ENCODE results near the gene SCN5A.

The SCN5A gene

DNA sequence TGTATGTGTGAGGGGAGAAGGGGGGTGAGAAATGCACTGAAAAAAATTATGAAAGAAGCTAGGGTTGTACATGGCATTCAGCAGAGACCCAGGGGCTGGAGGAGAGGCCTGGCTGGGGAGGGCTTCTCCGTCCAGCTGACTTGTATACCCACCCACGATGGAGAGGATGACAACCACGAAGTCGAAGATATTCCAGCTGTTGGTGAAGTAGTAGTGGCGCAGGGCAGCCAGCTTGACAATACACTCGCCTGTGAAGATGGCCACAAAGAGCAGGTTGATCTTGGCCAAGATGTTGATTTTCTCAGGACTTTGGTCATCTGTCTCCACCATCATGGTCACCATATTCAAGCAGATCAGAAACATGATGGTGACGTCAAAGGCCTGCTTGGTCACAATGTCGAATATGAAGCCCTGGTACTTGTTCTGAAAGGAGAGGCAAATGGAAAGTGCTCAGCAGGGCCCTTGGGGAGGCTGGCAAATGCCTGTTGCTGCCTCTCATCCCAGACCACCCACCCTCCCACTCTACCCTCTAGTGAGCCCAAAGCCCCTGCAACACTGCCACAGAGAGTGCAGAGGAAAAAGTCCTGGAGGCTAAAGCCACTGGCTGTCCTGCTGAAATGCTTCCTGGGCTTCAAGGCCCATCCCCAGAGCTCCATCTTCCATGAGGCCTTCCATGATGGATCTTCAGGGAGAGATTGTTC, 95.2 kb downstream of the SCN5A start:
- H3K4me1 ChIP-seq (ENCODE audit: insufficient read depth, low read length) = no peaks in the 10 kb centered on the region

DNA sequence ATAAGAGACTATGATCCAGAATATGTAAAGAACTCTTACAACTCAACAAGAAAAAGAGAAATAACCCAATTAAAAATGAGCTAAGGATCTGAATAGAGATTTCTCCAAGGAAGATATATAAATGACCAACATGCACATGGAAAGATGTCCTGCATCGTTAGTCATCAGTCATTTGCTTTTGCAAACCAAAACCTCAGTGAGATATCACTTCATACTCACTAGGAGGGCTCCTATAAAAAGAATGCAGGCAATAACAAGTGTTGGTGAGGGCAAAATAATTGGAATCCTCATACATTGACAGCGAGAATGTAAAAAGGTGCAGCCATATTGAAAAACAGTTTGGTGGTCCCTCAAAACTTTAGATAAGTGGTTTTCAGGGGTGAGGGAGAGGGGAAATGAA, 96.4 kb downstream of the SCN5A start:
- no peaks in the 10 kb centered on the region for H3K36me3 ChIP-seq (ENCODE audit: insufficient read depth, low read length)
- H3K9me3 ChIP-seq (ENCODE audit: control insufficient read depth, insufficient read depth, low read length) = no peaks in the 10 kb centered on the region
- H3K9ac ChIP-seq (ENCODE audit: low read depth, low read length) = no peak overlapping the region
- no peaks in the 10 kb centered on the region for H3K4me1 ChIP-seq (ENCODE audit: insufficient read depth, low read length)

More for the DNA sequence above, 95.2 kb downstream of the SCN5A start:
- no peak overlapping the region for H3K9ac ChIP-seq (ENCODE audit: low read depth, low read length)
- no peaks in the 10 kb centered on the region for H3K36me3 ChIP-seq (ENCODE audit: insufficient read depth, low read length)
- no peaks in the 10 kb centered on the region for H3K9me3 ChIP-seq (ENCODE audit: control insufficient read depth, insufficient read depth, low read length)

DNA sequence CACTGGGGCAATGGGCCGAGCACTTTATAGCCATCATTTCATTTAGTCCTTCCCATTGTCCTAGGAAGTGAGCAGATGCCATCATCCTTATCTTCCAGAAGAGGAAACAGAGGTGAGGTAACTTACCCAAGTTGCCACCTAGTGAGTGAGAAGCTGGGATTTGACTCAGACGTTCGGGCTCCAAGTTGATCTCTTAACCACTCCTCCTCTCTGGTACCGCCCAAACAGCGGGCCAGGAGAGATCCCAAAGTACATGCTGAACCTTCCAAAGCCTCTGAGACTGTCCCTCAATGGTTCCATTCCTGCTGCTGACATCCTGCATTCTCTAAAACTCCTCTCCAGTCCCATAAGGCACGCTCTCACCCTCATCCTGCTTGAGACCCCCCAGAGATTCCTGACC, 97.1 kb downstream of the SCN5A start:
- H3K36me3 ChIP-seq (ENCODE audit: insufficient read depth, low read length) = no peaks in the 10 kb centered on the region
- no peaks in the 10 kb centered on the region for H3K4me1 ChIP-seq (ENCODE audit: insufficient read depth, low read length)
- no peaks in the 10 kb centered on the region for H3K9me3 ChIP-seq (ENCODE audit: control insufficient read depth, insufficient read depth, low read length)
- no peak overlapping the region for H3K9ac ChIP-seq (ENCODE audit: low read depth, low read length)

DNA sequence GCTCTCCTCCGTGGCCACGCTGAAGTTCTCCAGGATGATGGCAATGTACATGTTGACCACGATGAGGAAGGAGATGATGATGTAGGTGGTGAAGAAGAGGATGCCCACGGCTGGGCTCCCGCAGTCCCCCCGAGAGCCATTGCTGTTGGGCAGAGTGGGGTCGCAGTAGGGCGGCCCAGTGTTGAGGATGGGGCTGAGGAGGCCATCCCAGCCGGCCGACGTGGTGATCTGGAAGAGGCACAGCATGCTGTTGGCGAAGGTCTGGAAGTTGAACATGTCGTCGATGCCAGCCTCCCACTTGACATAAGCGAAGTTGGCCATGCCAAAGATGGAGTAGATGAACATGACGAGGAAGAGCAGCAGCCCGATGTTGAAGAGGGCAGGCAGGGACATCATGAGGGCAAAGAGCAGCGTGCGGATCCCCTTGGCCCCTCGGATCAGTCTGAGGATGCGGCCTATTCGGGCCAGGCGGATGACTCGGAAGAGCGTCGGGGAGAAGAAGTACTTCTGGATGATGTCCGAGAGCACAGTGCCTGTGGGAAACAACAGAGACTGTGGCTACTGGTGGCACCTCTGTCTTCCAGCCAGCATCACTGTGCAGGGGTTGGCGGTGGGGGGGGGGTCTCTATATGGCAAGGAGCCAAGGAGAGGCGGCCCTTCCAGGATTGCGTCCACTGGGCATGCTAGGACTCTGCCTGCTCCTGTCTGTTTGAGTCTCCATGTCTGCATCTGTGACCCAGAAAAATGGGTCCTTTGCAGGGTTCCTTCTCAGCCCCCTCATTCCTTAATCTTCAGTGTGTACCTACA, 98.3 kb downstream of the SCN5A start:
- H3K36me3 ChIP-seq (ENCODE audit: insufficient read depth, low read length) = no peaks in the 10 kb centered on the region
- H3K9me3 ChIP-seq (ENCODE audit: control insufficient read depth, insufficient read depth, low read length) = no peaks in the 10 kb centered on the region
- no peaks in the 10 kb centered on the region for H3K4me1 ChIP-seq (ENCODE audit: insufficient read depth, low read length)
- no peak overlapping the region for H3K9ac ChIP-seq (ENCODE audit: low read depth, low read length)

DNA sequence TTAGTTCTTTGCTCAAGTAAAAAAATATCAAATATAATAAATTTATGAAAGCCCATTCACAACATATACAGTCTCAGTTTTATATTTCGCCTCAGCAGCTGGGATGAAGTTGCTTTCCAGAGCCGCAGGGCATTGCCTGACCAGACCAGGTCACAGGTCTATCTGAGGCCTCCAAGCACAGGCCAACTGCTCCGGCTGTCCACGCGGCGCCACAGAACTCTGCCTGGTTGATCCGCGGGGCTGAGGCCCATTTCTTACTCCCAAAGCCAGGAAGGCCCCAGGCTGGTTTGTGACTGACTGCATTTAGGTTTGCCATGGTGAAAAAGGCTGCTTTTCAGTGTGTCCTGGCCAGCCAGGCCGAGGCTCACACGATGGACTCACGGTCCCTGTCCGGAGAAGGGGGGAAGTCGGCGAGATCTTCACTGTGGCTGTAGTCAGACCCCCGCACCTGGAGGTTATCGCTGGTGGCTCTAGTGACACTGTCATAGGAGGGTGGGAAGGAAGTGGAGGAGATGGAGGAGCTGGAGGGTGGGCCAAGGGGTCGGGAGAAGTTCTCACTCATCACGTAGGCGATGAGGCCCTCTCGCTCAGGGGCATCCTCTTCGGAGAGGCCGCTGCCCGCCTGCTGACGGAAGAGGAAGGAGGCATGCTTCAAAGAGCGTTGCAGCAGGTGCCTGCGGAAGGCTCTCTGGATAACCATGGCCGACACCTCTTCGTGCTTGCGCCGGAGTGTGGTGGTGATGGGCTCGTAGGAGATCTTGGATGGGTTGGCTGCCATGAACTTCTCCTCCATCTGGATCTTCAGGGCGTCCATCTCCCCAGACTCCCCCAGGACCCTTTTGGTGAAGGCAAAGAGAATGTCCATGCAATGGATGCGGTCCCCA, 99.3 kb downstream of the SCN5A start:
- Histone ChIP-seq H3K4me1 (ENCODE audit: insufficient read depth, low read length) (no peaks in the 10 kb centered on the region), H3K9ac (ENCODE audit: low read depth, low read length) (no peak overlapping the region), H3K9me3 (ENCODE audit: control insufficient read depth, insufficient read depth, low read length) (no peaks in the 10 kb centered on the region), H3K36me3 (ENCODE audit: insufficient read depth, low read length) (no peaks in the 10 kb centered on the region)

DNA sequence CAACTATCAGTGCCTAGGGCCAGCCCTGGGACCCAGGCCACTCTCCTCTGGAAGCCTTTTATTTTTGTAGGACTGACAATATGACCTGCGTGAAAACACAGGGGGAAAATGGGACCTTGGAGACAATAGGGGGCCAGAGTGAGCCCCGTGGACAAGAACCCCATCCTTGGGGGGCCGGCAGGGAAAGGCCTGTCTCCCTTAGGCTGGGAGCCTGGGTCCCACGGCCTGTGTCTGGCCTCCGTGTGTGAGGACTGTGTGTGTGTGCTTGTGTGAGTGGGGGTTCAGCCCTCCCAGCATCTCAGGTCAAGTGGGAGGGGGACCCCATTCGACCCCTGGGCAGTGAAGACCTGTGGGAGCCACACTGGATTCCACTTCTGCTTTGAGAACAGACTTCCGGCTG, 100.0 kb downstream of the SCN5A start:
- Histone ChIP-seq H3K36me3 (ENCODE audit: insufficient read depth, low read length) (no peaks in the 10 kb centered on the region), H3K9ac (ENCODE audit: low read depth, low read length) (no peak overlapping the region), H3K9me3 (ENCODE audit: control insufficient read depth, insufficient read depth, low read length) (no peaks in the 10 kb centered on the region)

DNA sequence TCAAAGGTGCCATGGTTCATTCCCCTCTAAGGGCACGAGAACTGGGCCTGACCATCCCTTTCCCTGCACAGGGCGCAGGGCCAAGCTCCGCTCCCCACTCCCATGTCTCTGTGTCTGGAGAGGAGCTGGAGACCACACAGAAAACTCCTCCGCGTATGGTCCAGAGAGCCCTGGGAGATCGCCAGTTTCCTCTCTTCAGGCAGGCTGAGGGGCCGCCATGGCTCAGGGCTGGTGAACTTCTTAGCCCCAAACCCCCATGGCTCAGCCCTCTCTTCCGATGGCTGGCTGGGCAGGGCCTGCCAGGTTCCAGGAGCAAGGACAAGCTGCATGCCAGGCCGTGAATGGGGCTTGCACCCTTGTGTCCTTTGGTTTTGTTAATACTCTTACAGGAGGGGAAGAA, 100.4 kb downstream of the SCN5A start:
- no peak overlapping the region for H3K9ac ChIP-seq (ENCODE audit: low read depth, low read length)
- H3K36me3 ChIP-seq (ENCODE audit: insufficient read depth, low read length) = no peaks in the 10 kb centered on the region
- H3K9me3 ChIP-seq (ENCODE audit: control insufficient read depth, insufficient read depth, low read length) = no peaks in the 10 kb centered on the region
- H3K4me1 ChIP-seq (ENCODE audit: insufficient read depth, low read length) = no peaks in the 10 kb centered on the region

More for the DNA sequence above, 100.0 kb downstream of the SCN5A start:
- no peaks in the 10 kb centered on the region for H3K4me1 ChIP-seq (ENCODE audit: insufficient read depth, low read length)

DNA sequence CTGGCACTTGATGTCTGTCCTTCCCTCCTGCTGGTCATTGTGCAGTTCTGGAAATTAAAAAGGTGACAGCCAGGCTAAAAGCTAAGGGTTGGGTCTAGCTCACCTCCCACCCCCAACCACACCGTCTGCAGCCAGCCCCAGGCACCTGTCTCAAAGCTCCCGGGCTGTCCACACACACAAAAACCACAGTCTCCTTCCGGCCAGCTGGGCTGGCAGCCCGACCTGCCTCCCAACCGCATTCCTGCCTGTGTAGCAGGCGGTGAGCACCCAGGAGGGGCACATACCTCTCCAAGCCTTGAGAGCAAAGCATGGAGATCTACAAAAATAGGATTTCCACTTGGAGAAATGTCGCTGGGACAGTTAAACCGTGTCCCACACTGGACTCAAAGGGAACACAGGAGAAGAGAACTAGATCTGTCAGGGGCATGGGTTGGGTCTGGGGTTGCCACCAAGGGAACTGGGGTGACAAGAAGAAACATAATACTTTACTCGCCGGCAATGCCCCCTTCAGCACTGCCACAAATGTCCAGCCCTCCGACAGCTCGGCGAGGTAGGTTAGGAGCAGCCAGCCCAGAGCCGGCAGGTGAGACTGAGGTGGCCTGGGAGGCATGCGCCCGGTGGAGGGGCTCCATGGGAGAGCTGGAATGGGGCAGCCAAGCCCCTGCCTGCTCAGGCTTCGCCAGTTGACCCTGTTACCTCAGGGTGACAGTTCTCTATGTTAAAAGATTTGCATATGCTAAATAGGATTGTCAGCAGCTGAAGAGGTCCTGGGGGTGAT, 101.1 kb downstream of the SCN5A start:
- H3K9ac ChIP-seq (ENCODE audit: low read depth, low read length) = no peak overlapping the region
- H3K36me3 ChIP-seq (ENCODE audit: insufficient read depth, low read length) = no peaks in the 10 kb centered on the region
- no peaks in the 10 kb centered on the region for H3K4me1 ChIP-seq (ENCODE audit: insufficient read depth, low read length)
- no peaks in the 10 kb centered on the region for H3K9me3 ChIP-seq (ENCODE audit: control insufficient read depth, insufficient read depth, low read length)

DNA sequence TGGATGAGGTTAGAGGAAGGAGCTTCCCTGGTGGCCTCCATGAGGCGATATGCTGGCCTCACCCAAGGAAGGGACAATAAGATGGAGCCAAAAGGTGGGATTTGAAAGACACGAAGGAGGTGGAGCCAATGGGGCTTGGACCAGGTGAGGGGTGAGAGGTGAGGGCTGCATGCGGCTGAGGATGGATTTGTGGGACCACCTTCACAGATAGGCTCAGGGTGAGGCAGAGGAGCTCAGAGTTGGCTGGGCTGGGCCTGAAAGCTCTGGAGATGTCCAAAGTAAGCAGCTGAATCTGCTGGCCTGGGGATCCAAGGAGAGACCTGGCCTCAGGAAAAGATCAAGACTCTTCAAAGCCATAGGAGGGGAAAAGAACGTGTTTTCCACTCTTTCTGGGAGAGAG, 103.5 kb downstream of the SCN5A start:
- Histone ChIP-seq H3K4me1 (ENCODE audit: insufficient read depth, low read length) (no peaks in the 10 kb centered on the region), H3K36me3 (ENCODE audit: insufficient read depth, low read length) (no peaks in the 10 kb centered on the region), H3K9ac (ENCODE audit: low read depth, low read length) (no peak overlapping the region), H3K9me3 (ENCODE audit: control insufficient read depth, insufficient read depth, low read length) (no peaks in the 10 kb centered on the region)

DNA sequence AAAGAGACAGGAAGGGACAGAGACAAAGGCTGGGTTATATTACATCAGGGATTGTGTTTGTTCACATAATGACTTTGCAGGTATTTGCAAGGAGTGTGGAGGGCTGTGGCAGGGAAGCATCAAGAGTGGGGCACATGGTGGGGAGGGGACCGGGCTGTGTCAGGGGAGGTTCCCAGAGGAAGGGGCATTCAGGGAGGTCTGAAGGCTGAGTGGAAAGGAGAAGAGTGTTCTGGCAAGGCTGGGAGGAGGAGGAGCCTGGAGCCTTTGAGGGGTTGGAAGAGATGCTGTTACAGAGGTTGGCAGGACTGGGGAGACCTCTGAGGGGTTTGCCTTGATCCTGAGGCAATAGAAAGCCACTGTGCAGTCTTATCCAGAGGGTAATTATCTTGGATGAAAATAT, 103.9 kb downstream of the SCN5A start:
- no peaks in the 10 kb centered on the region for H3K4me1 ChIP-seq (ENCODE audit: insufficient read depth, low read length)

DNA sequence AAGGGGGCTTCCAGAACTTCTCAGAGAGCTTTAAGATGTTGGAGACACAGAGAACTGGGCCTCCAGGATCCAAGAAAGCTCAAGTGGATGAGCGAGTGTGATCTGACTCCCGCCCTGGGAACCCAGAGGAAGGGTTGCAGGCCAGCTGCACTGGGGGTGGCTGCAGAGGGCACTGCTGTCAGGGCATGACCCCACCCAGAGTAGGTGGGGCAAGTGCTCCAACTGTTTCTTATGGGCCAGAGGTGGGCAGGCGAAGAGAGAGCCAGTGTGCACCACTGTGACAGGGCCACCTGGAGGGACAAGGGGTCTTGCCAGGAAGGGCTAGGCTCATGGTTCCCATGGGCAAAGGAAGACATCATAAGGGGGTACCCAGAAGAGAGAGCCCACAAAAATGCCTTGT, 104.6 kb downstream of the SCN5A start:
- H3K36me3 ChIP-seq (ENCODE audit: insufficient read depth, low read length) = no peaks in the 10 kb centered on the region
- no peak overlapping the region for H3K9ac ChIP-seq (ENCODE audit: low read depth, low read length)
- no peaks in the 10 kb centered on the region for H3K9me3 ChIP-seq (ENCODE audit: control insufficient read depth, insufficient read depth, low read length)
- no peaks in the 10 kb centered on the region for H3K4me1 ChIP-seq (ENCODE audit: insufficient read depth, low read length)

More for the DNA sequence above, 103.9 kb downstream of the SCN5A start:
- Histone ChIP-seq H3K9me3 (ENCODE audit: control insufficient read depth, insufficient read depth, low read length) (no peaks in the 10 kb centered on the region), H3K9ac (ENCODE audit: low read depth, low read length) (no peak overlapping the region), H3K36me3 (ENCODE audit: insufficient read depth, low read length) (no peaks in the 10 kb centered on the region)

DNA sequence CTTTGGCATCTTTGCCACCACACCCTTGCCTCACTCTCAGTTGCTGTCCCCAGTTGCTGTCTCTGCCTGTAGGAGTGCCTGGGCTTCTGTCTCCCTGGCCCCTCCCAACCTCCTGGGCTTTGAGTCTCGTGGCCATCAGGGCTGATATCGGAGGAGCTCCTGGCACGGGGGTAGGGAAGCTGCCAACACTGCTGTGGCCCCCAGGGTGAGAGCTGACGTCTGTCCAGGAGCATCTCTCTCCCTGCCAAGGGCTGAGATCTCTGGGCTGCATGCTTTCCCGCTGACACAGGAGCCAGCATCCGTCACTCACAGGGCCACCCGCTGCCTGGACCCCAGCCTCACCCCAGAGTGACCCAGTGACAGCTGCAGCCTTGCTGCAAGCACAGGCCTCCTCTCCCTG, 105.9 kb downstream of the SCN5A start:
- H3K9me3 ChIP-seq (ENCODE audit: control insufficient read depth, insufficient read depth, low read length) = no peaks in the 10 kb centered on the region
- H3K36me3 ChIP-seq (ENCODE audit: insufficient read depth, low read length) = no peaks in the 10 kb centered on the region
- H3K9ac ChIP-seq (ENCODE audit: low read depth, low read length) = no peak overlapping the region
- no peaks in the 10 kb centered on the region for H3K4me1 ChIP-seq (ENCODE audit: insufficient read depth, low read length)

DNA sequence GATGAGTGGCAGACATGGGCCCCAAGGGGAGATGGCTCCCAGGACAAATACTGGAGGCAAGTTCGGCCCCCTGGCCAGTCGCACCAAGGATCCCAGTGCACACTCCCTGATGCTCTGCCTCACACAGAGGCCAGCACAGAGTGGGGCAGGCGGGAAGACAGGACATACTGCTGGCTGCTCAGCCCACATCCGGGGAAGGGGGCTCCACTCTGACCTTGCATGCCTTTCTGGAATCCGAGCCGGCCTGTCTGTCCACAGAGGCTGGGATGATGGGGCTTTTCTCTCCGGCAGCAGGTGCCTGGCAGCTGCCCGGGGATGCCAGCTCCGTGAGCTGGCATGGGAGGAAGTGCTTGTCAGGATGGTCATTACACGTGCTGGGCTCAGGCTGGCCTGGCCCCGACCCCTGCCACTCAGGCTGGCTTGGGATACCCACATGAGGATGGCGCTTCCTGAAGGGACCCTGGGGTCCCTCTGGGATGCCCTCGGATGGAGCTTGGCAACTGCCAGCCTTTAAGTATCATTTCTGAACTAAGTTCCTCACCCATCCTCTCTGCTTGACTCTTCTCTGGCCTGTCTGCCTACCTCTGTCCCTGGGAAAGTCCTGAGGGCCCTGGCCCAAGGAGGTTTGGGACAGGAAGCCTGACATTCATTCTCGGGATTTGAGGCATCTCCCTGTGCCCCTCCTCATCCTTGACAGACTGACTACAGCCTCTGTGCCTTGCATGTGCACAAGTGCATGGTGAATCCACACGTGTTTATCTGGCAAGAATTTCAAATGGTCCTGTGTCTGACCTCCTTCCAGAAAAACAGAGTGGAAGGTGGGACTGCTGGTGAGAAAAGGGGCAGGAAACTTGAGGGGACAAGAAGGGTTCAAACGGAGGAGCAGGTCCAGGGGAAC, 106.8 kb downstream of the SCN5A start:
- Histone ChIP-seq H3K36me3 (ENCODE audit: insufficient read depth, low read length) (no peaks in the 10 kb centered on the region; the same call in 1 of the 2 replicates), H3K4me1 (ENCODE audit: insufficient read depth, low read length) (no peaks in the 10 kb centered on the region), H3K9ac (ENCODE audit: low read depth, low read length) (no peak overlapping the region), H3K9me3 (ENCODE audit: control insufficient read depth, insufficient read depth, low read length) (no peaks in the 10 kb centered on the region)
